Panc1 (cell line): ENCODE data around the gene TJP3. TPM values are rescaled to one million over a fixed set of nuclear protein-coding genes. Genes with fewer than 3 reads are reported as not detected.

Experiments
- ATAC-seq: fragments of 200-7000 bp; cut with Tn5 transposase; 2 replicates; pipeline ENCODE4 v1.9.1; 2020; ENCODE audit warnings: mild to moderate bottlenecking, moderate library complexity
- BruUV-seq: library from RNA; stranded (reverse); fragments of 400-500 nt; replicated peaks from 2 replicates; lab custom pipeline; 2021; lab: Mats Ljungman, UMichigan
- CTCF ChIA-PET: fragments of 300-600 bp; sonication (Branson Sonifier 250); formaldehyde crosslinking; loops from one replicate; lab custom pipeline; 2022; ENCODE audit warnings: antibody characterized with exemption; lab: Charles Lee
- POLR2A ChIA-PET: fragments of 300-600 bp; sonication (Branson Sonifier 250); formaldehyde crosslinking; loops from one replicate; lab custom pipeline; 2022; ENCODE audit warnings: antibody characterized with exemption; lab: Charles Lee
- DNase-seq: peaks from one replicate; pipeline ENCODE4 v3.0.0-alpha.2; 2010; ENCODE audit warnings: low read depth, low spot score
- H3K27ac ChIP-seq: 2 replicates; pipeline ENCODE4 v1.5.1; 2011; ENCODE audit warnings: mild to moderate bottlenecking, low read length, inconsistent platforms
- H3K27me3 ChIP-seq: fragments of 200-500 bp; sonication (Bioruptor generic); 2 replicates; pipeline ENCODE4 v1.6.0; 2014; ENCODE audit warnings: low read length, inconsistent platforms; ENCODE audit not compliant: control insufficient read depth, insufficient read depth
- H3K36me3 ChIP-seq: fragments of 200-500 bp; sonication (Bioruptor generic); 2 replicates; pipeline ENCODE4 v1.5.1; 2014; ENCODE audit warnings: inconsistent platforms, mild to moderate bottlenecking, low read length, moderate library complexity; ENCODE audit not compliant: control insufficient read depth, insufficient read depth
- H3K4me1 ChIP-seq: 2 replicates; pipeline ENCODE4 v1.5.1; 2011; ENCODE audit warnings: inconsistent platforms, mild to moderate bottlenecking, low read length, moderate library complexity; ENCODE audit not compliant: control insufficient read depth, insufficient read depth
- H3K4me3 ChIP-seq, 2 experiments: 2 replicates each; pipeline ENCODE4 v1.5.1; 2011 to 2012; ENCODE audit warnings: low read depth in 2 of 2, low read length in 2 of 2, mild to moderate bottlenecking in 2 of 2, inconsistent platforms in 1 of 2, moderate library complexity in 1 of 2
- H3K9me3 ChIP-seq: fragments of 200-500 bp; sonication (Bioruptor generic); 2 replicates; pipeline ENCODE4 v1.5.1; 2014; ENCODE audit warnings: low read depth, mild to moderate bottlenecking, inconsistent platforms, low read length, moderate library complexity; ENCODE audit not compliant: control insufficient read depth, insufficient read depth
- POLR2AphosphoS5 ChIP-seq: IDR thresholded peaks from 2 replicates; pipeline ENCODE4 v1.6.1; 2012; ENCODE audit warnings: mild to moderate bottlenecking, low read depth, low read length, moderate library complexity
- SIN3A ChIP-seq: IDR thresholded peaks from 2 replicates; pipeline ENCODE4 v1.6.1; 2012; ENCODE audit warnings: low read depth, mild to moderate bottlenecking, low read length, moderate library complexity, borderline replicate concordance; ENCODE audit not compliant: insufficient read depth
- TCF7L2 ChIP-seq: IDR thresholded peaks from 2 replicates; pipeline ENCODE4 v1.6.1; 2011; ENCODE audit warnings: mild to moderate bottlenecking, low read depth, low read length, inconsistent platforms
- in situ Hi-C: cut with HindIII; loops from 2 replicates; pipeline ENCODE4 v1.10.0; 2016; ENCODE audit warnings: low sequenced_read_pairs, low pct_unique_long_range_greater_than_20kb
- intact Hi-C: fragments of 100-400 bp; cut with micrococcal nuclease; formaldehyde crosslinking; loops from one replicate; pipeline ENCODE4 v1.10.0; 2022; ENCODE audit not compliant: unreplicated experiment
- total RNA-seq: library from RNA; stranded (reverse); gene quantifications from one replicate; pipeline ENCODE4 v1.2.1, GENCODE V29; 2021; ENCODE audit not compliant: unreplicated experiment
- TF ChIP-seq, protein P1 (sequence below): fragments of 450-650 bp; IDR thresholded peaks from 2 replicates; pipeline ENCODE4 v1.5.1; 2017; ENCODE audit warnings: mild to moderate bottlenecking
- TF ChIP-seq, protein P2 (sequence below), 2 experiments: IDR thresholded peaks; 2 replicates each; pipeline ENCODE4 v1.6.1; 2011 to 2012; ENCODE audit warnings: low read depth in 2 of 2, control low read depth in 1 of 2, low read length in 1 of 2, mild to moderate bottlenecking in 1 of 2, moderate library complexity in 1 of 2; ENCODE audit not compliant: insufficient read depth in 1 of 2

Gene TJP3
- total RNA-seq, 1 experiment from 2014 or later: 2.7 TPM

- Histone ChIP-seq H3K36me3 (no peaks in the 10 kb centered on the region), H3K9me3 (no peaks in the 10 kb centered on the region), H3K4me1 (no peaks in the 10 kb centered on the region), H3K27ac (no peak overlapping the region), H3K4me3 (no peak overlapping the region), H3K27me3 (no peaks in the 10 kb centered on the region)
- intact Hi-C loops (no loop called here), in situ Hi-C loops (no loop called here)
- ATAC-seq: no peak
- BruUV-seq: no TSS peak
- TF ChIP-seq, protein P1, sequence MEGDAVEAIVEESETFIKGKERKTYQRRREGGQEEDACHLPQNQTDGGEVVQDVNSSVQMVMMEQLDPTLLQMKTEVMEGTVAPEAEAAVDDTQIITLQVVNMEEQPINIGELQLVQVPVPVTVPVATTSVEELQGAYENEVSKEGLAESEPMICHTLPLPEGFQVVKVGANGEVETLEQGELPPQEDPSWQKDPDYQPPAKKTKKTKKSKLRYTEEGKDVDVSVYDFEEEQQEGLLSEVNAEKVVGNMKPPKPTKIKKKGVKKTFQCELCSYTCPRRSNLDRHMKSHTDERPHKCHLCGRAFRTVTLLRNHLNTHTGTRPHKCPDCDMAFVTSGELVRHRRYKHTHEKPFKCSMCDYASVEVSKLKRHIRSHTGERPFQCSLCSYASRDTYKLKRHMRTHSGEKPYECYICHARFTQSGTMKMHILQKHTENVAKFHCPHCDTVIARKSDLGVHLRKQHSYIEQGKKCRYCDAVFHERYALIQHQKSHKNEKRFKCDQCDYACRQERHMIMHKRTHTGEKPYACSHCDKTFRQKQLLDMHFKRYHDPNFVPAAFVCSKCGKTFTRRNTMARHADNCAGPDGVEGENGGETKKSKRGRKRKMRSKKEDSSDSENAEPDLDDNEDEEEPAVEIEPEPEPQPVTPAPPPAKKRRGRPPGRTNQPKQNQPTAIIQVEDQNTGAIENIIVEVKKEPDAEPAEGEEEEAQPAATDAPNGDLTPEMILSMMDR: no peak
- no peak for TF ChIP-seq TCF7L2
- TF ChIP-seq, protein P2, sequence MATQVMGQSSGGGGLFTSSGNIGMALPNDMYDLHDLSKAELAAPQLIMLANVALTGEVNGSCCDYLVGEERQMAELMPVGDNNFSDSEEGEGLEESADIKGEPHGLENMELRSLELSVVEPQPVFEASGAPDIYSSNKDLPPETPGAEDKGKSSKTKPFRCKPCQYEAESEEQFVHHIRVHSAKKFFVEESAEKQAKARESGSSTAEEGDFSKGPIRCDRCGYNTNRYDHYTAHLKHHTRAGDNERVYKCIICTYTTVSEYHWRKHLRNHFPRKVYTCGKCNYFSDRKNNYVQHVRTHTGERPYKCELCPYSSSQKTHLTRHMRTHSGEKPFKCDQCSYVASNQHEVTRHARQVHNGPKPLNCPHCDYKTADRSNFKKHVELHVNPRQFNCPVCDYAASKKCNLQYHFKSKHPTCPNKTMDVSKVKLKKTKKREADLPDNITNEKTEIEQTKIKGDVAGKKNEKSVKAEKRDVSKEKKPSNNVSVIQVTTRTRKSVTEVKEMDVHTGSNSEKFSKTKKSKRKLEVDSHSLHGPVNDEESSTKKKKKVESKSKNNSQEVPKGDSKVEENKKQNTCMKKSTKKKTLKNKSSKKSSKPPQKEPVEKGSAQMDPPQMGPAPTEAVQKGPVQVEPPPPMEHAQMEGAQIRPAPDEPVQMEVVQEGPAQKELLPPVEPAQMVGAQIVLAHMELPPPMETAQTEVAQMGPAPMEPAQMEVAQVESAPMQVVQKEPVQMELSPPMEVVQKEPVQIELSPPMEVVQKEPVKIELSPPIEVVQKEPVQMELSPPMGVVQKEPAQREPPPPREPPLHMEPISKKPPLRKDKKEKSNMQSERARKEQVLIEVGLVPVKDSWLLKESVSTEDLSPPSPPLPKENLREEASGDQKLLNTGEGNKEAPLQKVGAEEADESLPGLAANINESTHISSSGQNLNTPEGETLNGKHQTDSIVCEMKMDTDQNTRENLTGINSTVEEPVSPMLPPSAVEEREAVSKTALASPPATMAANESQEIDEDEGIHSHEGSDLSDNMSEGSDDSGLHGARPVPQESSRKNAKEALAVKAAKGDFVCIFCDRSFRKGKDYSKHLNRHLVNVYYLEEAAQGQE (IDR thresholded peaks at IDR 0.05; ENCODE audit: insufficient read depth in 1 of 2, low read depth in 2 of 2, low read length in 1 of 2): no peak
- no peak for TF ChIP-seq SIN3A
- TF ChIP-seq POLR2AphosphoS5: no peak
- CTCF ChIA-PET: no interaction called here
- DNase-seq: no peak
- POLR2A ChIA-PET: no interaction called here
Observed at GRCh38 chr19:3679138-3679537, 29.0 kb upstream of the TJP3 start.

DNA sequence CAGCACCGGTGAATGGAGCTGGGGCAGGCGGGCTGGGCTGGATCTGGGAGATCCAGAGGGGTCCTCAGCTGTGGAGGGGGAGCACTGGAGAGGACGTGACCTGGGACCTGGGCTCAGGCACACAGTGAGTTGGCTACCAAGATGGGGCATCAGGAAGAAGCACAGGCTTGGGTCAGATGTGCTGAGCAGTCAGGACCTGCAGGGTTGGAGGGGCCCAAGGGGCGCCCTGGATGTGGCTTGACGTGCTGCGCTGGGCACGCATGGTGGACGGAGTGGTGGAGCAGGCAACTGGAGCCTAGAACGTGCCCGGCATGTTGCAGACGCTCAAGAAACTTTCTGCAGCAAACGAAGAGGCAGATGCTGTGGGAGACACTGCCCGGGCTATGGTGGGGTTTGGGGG is 28.6 kb upstream of the TJP3 start:
- no peak overlapping the region for H3K4me3 ChIP-seq
- no peaks in the 10 kb centered on the region for H3K36me3 ChIP-seq
- no TSS peak for BruUV-seq
- no peaks in the 10 kb centered on the region for H3K9me3 ChIP-seq
- POLR2A ChIA-PET: no interaction called here
- TF ChIP-seq, protein P1: no peak
- TF ChIP-seq SIN3A (no peak), POLR2AphosphoS5 (no peak), TCF7L2 (no peak)
- TF ChIP-seq, protein P2 (IDR thresholded peaks at IDR 0.05; ENCODE audit: insufficient read depth in 1 of 2, low read depth in 2 of 2, low read length in 1 of 2): no peak
- CTCF ChIA-PET: no interaction called here
- H3K4me1 ChIP-seq: no peaks in the 10 kb centered on the region
- ATAC-seq (no peak), DNase-seq (no peak)
- in situ Hi-C loops: no loop called here
- H3K27me3 ChIP-seq: no peaks in the 10 kb centered on the region
- no peak overlapping the region for H3K27ac ChIP-seq
- intact Hi-C loops: no loop called here
